Measurements from ENCODE around the gene ZNF597.

ZNF597 gene

GRCh38 chr16:3454093-3454492 is 10.8 kb upstream of the ZNF597 start:
- DNase-seq: no peak

GRCh38 chr16:3444032-3444388 is 706 bp upstream of the ZNF597 start:
- DNase-seq: no peak

GRCh38 chr16:3439637-3440036 is 3.7 kb downstream of the ZNF597 start:
- no peak for DNase-seq

- DNase-seq: no peak
These were observed 8.9 kb downstream of the ZNF597 start for GRCh38 chr16:3434373-3434772.

- no peak for DNase-seq
These were observed 11.5 kb downstream of the ZNF597 start for GRCh38 chr16:3431779-3432219.

- no peak for DNase-seq
These were observed 29.4 kb downstream of the ZNF597 start for GRCh38 chr16:3413730-3414379.

GRCh38 chr16:3408561-3409197 is 34.6 kb downstream of the ZNF597 start:
- no peak for DNase-seq

- DNase-seq: peak; percentile 12 to 29
These were observed 41.4 kb downstream of the ZNF597 start for GRCh38 chr16:3401719-3402397.

- peak; percentile 94 to 97 for DNase-seq
These were observed 42.3 kb downstream of the ZNF597 start, which contains the start of the genes ZNF174 and ZSCAN32 for GRCh38 chr16:3400779-3401688. ZNF174 (plus strand) TSS chr16:3401215; CDS start chr16:3402005, 790 bp downstream. ZSCAN32 (minus strand) TSS chr16:3401004; CDS start chr16:3397557, 3,447 bp downstream.

- no peak for DNase-seq
These were observed 42.9 kb downstream of the ZNF597 start for GRCh38 chr16:3400446-3400778.

- no peak for DNase-seq
These were observed 53.5 kb downstream of the ZNF597 start for GRCh38 chr16:3389663-3390338.

- DNase-seq: no peak
These were observed 55.0 kb downstream of the ZNF597 start for GRCh38 chr16:3388325-3388724.

- DNase-seq: no peak
These were observed 60.3 kb downstream of the ZNF597 start for GRCh38 chr16:3383045-3383448.

Measured in NCI-H526 (cell line).